ENCODE results near the gene ZNF165. TPM values are rescaled to one million over a fixed set of nuclear protein-coding genes. Genes with fewer than 3 reads are reported as not detected.

ZNF165 gene
- total and polyA plus RNA-seq, 12 donors = 0.56 to 3.9 (median 0.97) TPM

- Histone ChIP-seq H3K9me3 (replicated peaks in 1 of 3) (no peaks in the 10 kb centered on the region), H3K27ac (peak overlapping the region; percentile 9 to 97 (median 82)), H3K4me1 (replicated peaks in 1 of 2) (no peaks in the 10 kb centered on the region), H3K4me3 (peak overlapping the region in 3 of 4 donors; percentile 63 to 89 (median 89)), H3K27me3 (no peaks in the 10 kb centered on the region), H3K36me3 (replicated peaks in 1 of 2) (no peaks in the 10 kb centered on the region)
- peak; percentile 75 to 86 (median 80) for DNase-seq
- TF ChIP-seq POLR2A (IDR thresholded peaks at IDR 0.05) (peak; percentile 26 to 68), CTCF (IDR thresholded peaks at IDR 0.05) (peak; percentile 67 to 81 (median 71))
- intact Hi-C loops (cut with DNase I) = no loop called here
- 1% methylated on average over 30 to 54 of the region's 54 CpGs for WGBS, 4 donors
Measured at GRCh38 chr6:28104392-28105244, 24.2 kb downstream of the ZNF165 start.

DNA sequence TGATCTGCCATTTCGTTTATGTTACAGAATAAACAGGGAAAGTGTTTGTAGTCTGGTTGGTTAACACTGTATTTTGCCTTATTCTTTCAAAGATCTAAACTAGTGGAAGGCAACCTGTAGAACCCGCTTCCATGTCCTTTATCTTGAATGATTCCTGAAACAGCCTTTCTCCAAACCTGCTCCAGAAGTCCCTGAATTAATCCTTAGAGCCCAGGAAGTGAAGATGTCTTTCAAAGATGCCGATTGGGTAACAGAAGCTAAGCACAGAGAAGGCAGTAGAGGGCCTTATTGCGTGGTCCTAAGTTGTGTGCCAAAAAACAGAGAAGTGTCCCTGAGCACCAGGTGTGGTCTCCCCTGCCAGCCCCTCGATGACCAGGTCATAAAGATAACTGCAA lies 24.9 kb downstream of the ZNF165 start:
- peak overlapping the region in 2 of 4 donors; percentile 89 for H3K4me3 ChIP-seq
- no peak for DNase-seq
- no peaks in the 10 kb centered on the region for H3K4me1 ChIP-seq (replicated peaks in 1 of 2)
- TF ChIP-seq POLR2A (IDR thresholded peaks at IDR 0.05) (no peak), CTCF (IDR thresholded peaks at IDR 0.05) (no peak)
- H3K27ac ChIP-seq = peak overlapping the region in 3 of 5 donors; percentile 82 to 97 (median 83)
- intact Hi-C loops (cut with DNase I) = no loop called here
- H3K9me3 ChIP-seq (replicated peaks in 1 of 3) = no peaks in the 10 kb centered on the region
- H3K27me3 ChIP-seq = no peaks in the 10 kb centered on the region
- no peaks in the 10 kb centered on the region for H3K36me3 ChIP-seq (replicated peaks in 1 of 2)
- WGBS, 4 donors = 17 to 25% (median 20%) methylated on average over 5 of the region's 5 CpGs

DNA sequence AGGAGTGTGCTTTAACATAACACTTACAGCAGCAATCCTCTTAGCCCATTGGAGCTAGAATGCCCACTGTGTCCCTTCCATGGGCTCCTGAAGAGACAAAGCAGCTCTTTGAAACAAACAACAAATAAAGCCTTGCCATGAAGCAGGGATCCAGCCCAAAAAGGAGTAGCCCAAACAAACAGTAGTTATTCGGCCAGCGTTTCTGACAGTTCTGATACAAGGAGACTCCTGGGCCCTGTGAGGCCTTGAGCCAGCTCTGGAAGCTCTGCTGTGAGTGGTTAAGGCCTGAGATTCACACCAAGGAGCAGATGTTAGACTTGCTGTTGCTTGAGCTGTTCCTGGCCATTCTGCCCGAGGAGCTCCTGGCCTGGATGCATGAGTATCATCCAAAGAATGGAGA lies 27.1 kb downstream of the ZNF165 start:
- DNase-seq = no peak
- intact Hi-C loops (cut with DNase I) = no loop called here
- TF ChIP-seq POLR2A (IDR thresholded peaks at IDR 0.05) = no peak
- no peak for TF ChIP-seq CTCF (IDR thresholded peaks at IDR 0.05)
- H3K4me1 ChIP-seq (replicated peaks in 1 of 2) = no peaks in the 10 kb centered on the region
- H3K27ac ChIP-seq = no peak overlapping the region
- 67 to 80% (median 77%) methylated on average over 3 of the region's 3 CpGs for WGBS, 4 donors
- no peaks in the 10 kb centered on the region for H3K9me3 ChIP-seq (replicated peaks in 1 of 3)
- no peaks in the 10 kb centered on the region for H3K36me3 ChIP-seq (replicated peaks in 1 of 2)
- no peak overlapping the region for H3K4me3 ChIP-seq
- H3K27me3 ChIP-seq = no peaks in the 10 kb centered on the region

DNA sequence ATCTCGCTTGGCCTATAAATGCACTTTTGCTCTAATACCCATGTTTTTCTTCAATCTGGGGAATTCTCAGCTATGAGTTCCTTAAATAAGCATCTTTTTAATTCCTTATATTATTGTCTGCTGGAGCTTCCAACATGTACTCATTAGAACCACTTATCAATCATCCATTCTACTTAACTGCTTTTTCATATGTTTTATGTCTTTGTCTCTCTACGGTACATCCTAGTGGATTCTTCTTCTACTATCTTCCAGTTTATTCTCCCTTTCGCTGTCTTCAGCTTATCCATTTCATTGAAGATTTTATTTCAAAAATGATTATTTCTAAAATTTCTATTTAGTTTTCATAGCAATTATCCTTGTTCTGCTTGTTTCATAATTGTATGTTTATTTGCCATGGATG lies 31.6 kb downstream of the ZNF165 start:
- DNase-seq = no peak
- no peak overlapping the region for H3K4me3 ChIP-seq
- H3K9me3 ChIP-seq (replicated peaks in 1 of 3) = no peaks in the 10 kb centered on the region
- TF ChIP-seq CTCF (IDR thresholded peaks at IDR 0.05) (no peak), POLR2A (IDR thresholded peaks at IDR 0.05) (no peak)
- H3K27me3 ChIP-seq = no peaks in the 10 kb centered on the region
- 74 to 98% (median 97%) methylated on average over 3 of the region's 3 CpGs for WGBS, 4 donors
- H3K36me3 ChIP-seq (replicated peaks in 1 of 2) = peaks cover 0 to 21% of the 10 kb centered on the region in 2 donors
- H3K4me1 ChIP-seq (replicated peaks in 1 of 2) = no peaks in the 10 kb centered on the region
- intact Hi-C loops (cut with DNase I) = no loop called here
- no peak overlapping the region for H3K27ac ChIP-seq

Measured in adrenal gland (tissue), 12 donors.